ENCODE measurements around the gene ADGRD1.

DNA sequence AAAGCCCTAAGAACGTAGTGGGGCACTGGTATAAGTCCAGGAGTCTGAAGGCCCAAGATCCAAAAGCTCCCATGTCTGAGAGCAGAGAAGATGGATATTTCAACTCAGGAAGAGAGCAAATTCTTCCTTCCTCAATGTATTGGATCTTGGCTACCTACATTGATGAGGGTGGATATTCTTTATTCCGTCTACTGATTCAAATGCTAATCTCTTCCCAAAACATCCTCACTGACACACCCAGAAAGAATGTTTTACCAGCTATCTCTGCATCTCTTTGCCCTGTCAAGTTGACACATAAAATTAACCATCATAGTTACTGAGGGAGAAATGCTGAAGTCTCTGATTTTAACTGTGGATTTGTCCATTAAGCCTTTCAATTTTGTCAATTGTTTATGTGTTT is 16.6 kb upstream of the ADGRD1 start:
- TF ChIP-seq, protein P1, sequence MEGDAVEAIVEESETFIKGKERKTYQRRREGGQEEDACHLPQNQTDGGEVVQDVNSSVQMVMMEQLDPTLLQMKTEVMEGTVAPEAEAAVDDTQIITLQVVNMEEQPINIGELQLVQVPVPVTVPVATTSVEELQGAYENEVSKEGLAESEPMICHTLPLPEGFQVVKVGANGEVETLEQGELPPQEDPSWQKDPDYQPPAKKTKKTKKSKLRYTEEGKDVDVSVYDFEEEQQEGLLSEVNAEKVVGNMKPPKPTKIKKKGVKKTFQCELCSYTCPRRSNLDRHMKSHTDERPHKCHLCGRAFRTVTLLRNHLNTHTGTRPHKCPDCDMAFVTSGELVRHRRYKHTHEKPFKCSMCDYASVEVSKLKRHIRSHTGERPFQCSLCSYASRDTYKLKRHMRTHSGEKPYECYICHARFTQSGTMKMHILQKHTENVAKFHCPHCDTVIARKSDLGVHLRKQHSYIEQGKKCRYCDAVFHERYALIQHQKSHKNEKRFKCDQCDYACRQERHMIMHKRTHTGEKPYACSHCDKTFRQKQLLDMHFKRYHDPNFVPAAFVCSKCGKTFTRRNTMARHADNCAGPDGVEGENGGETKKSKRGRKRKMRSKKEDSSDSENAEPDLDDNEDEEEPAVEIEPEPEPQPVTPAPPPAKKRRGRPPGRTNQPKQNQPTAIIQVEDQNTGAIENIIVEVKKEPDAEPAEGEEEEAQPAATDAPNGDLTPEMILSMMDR (IDR thresholded peaks at IDR 0.05; ENCODE audit: insufficient read depth, low read length): no peak
- TF ChIP-seq GABPA (IDR thresholded peaks at IDR 0.05; ENCODE audit: low read depth) (no peak), POLR2AphosphoS5 (IDR thresholded peaks at IDR 0.05; ENCODE audit: low read depth) (no peak), SPI1 (IDR thresholded peaks at IDR 0.05; ENCODE audit: borderline replicate concordance, low read depth) (no peak)
- TF ChIP-seq, protein P2, sequence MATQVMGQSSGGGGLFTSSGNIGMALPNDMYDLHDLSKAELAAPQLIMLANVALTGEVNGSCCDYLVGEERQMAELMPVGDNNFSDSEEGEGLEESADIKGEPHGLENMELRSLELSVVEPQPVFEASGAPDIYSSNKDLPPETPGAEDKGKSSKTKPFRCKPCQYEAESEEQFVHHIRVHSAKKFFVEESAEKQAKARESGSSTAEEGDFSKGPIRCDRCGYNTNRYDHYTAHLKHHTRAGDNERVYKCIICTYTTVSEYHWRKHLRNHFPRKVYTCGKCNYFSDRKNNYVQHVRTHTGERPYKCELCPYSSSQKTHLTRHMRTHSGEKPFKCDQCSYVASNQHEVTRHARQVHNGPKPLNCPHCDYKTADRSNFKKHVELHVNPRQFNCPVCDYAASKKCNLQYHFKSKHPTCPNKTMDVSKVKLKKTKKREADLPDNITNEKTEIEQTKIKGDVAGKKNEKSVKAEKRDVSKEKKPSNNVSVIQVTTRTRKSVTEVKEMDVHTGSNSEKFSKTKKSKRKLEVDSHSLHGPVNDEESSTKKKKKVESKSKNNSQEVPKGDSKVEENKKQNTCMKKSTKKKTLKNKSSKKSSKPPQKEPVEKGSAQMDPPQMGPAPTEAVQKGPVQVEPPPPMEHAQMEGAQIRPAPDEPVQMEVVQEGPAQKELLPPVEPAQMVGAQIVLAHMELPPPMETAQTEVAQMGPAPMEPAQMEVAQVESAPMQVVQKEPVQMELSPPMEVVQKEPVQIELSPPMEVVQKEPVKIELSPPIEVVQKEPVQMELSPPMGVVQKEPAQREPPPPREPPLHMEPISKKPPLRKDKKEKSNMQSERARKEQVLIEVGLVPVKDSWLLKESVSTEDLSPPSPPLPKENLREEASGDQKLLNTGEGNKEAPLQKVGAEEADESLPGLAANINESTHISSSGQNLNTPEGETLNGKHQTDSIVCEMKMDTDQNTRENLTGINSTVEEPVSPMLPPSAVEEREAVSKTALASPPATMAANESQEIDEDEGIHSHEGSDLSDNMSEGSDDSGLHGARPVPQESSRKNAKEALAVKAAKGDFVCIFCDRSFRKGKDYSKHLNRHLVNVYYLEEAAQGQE (IDR thresholded peaks at IDR 0.05; ENCODE audit: insufficient replicate concordance, low read depth): no peak
